Measurements from ENCODE around the gene ZNF518A. TPM values are rescaled to one million over a fixed set of nuclear protein-coding genes. Genes with fewer than 3 reads are reported as not detected.

The ZNF518A gene
- total and polyA plus RNA-seq, 10 donors: 5.1 to 45.7 (median 27.2) TPM

- DNase-seq: no peak
Observed at GRCh38 chr10:96170230-96170629, 40.1 kb downstream of the ZNF518A start.

GRCh38 chr10:96172666-96173065, 42.6 kb downstream of the ZNF518A start:
- intact Hi-C loops (cut with DNase I; ENCODE audit: low total_unique reads): no loop called here
- Histone ChIP-seq H3K36me3 (no peaks in the 10 kb centered on the region), H3K4me1 (no peaks in the 10 kb centered on the region), H3K27ac (no peak overlapping the region), H3K4me3 (no peak overlapping the region), H3K9me3 (peaks cover 9 to 100% (median 98%) of the 10 kb centered on the region in 8 donors), H3K27me3 (replicated peaks in 1 of 7) (no peaks in the 10 kb centered on the region)
- WGBS, 5 donors: 92 to 100% (median 95%) methylated on average over 1 of the region's 1 CpG
- no peak for DNase-seq
- TF ChIP-seq CTCF (IDR thresholded peaks at IDR 0.05 in 8 of 11, conservative IDR thresholded peaks at IDR 0.05 in 3 of 11): no peak
- TF ChIP-seq POLR2A (IDR thresholded peaks at IDR 0.05): no peak
- TF ChIP-seq POLR2AphosphoS5 (IDR thresholded peaks at IDR 0.05): no peak

More at GRCh38 chr10:96170230-96170629, 40.1 kb downstream of the ZNF518A start:
- H3K4me3 ChIP-seq: no peak overlapping the region
- no peaks in the 10 kb centered on the region for H3K27me3 ChIP-seq (replicated peaks in 1 of 7)
- intact Hi-C loops (cut with DNase I; ENCODE audit: low total_unique reads): no loop called here
- TF ChIP-seq POLR2AphosphoS5 (IDR thresholded peaks at IDR 0.05) (no peak), CTCF (IDR thresholded peaks at IDR 0.05 in 8 of 11, conservative IDR thresholded peaks at IDR 0.05 in 3 of 11) (no peak), POLR2A (IDR thresholded peaks at IDR 0.05) (no peak)
- no peaks in the 10 kb centered on the region for H3K36me3 ChIP-seq
- H3K9me3 ChIP-seq: peaks cover 9 to 100% (median 95%) of the 10 kb centered on the region in 8 donors
- no peak overlapping the region for H3K27ac ChIP-seq
- H3K4me1 ChIP-seq: no peaks in the 10 kb centered on the region

DNA sequence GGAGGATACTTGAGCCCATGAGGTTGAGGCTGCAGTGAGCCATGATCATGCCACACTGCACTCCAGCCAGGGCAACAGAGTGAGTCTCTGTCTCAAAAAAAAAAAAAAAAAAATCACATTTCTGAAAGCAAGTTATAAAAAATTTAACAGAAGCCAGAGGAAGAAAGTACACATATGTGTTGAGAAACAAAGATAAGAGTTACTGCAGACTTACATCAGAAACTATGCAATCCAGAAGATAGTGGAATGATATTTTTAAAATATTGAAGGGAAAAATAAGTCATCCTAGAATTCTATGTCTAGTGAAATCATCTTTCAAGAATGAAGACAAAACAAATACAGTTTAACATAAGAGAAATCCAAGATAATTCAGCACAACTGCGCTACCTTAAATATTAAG, 46.9 kb downstream of the ZNF518A start:
- no peak overlapping the region for H3K27ac ChIP-seq

GRCh38 chr10:96188421-96188820, 58.3 kb downstream of the ZNF518A start:
- H3K9me3 ChIP-seq: peaks cover 0 to 81% (median 70%) of the 10 kb centered on the region in 8 donors
- no peak for DNase-seq
- H3K36me3 ChIP-seq: peaks cover 2 to 38% (median 32%) of the 10 kb centered on the region in 6 donors
- no peaks in the 10 kb centered on the region for H3K4me1 ChIP-seq
- TF ChIP-seq CTCF (IDR thresholded peaks at IDR 0.05 in 8 of 11, conservative IDR thresholded peaks at IDR 0.05 in 3 of 11) (no peak), POLR2AphosphoS5 (IDR thresholded peaks at IDR 0.05) (no peak), POLR2A (IDR thresholded peaks at IDR 0.05) (no peak)
- H3K4me3 ChIP-seq: no peak overlapping the region
- H3K27me3 ChIP-seq (replicated peaks in 1 of 7): no peaks in the 10 kb centered on the region
- no peak overlapping the region for H3K27ac ChIP-seq
- intact Hi-C loops (cut with DNase I; ENCODE audit: low total_unique reads): no loop called here
- 84 to 95% (median 86%) methylated on average over 2 of the region's 2 CpGs for WGBS, 5 donors

More for the DNA sequence above, 46.9 kb downstream of the ZNF518A start:
- intact Hi-C loops (cut with DNase I; ENCODE audit: low total_unique reads): no loop called here
- 98 to 100% (median 98%) methylated on average over 1 of the region's 1 CpG for WGBS, 5 donors
- H3K36me3 ChIP-seq: no peaks in the 10 kb centered on the region
- peaks cover 2 to 96% (median 79%) of the 10 kb centered on the region in 8 donors for H3K9me3 ChIP-seq
- H3K4me1 ChIP-seq: no peaks in the 10 kb centered on the region
- H3K27me3 ChIP-seq (replicated peaks in 1 of 7): no peaks in the 10 kb centered on the region
- no peak overlapping the region for H3K4me3 ChIP-seq
- no peak for TF ChIP-seq CTCF (IDR thresholded peaks at IDR 0.05 in 8 of 11, conservative IDR thresholded peaks at IDR 0.05 in 3 of 11)
- no peak for TF ChIP-seq POLR2A (IDR thresholded peaks at IDR 0.05)
- no peak for TF ChIP-seq POLR2AphosphoS5 (IDR thresholded peaks at IDR 0.05)
- DNase-seq: no peak
